IPS-15b (cell line): ENCODE data around the gene CAMSAP1.
"Not testable (repeated sequence)": the region's sequence is repeated elsewhere in the genome, so short reads cannot be mapped to it uniquely, and the experiment has no call there.

Experiments
- H3K27me3 ChIP-seq: one replicate; pipeline ENCODE4 v1.6.1; 2013; ENCODE audit warnings: low read length; ENCODE audit not compliant: control insufficient read depth, insufficient read depth
- H3K36me3 ChIP-seq: one replicate; pipeline ENCODE4 v1.6.1; 2013; ENCODE audit warnings: low read length; ENCODE audit not compliant: control insufficient read depth, insufficient read depth
- H3K4me1 ChIP-seq: one replicate; pipeline ENCODE4 v1.6.1; 2013; ENCODE audit warnings: mild to moderate bottlenecking, low read length; ENCODE audit not compliant: control insufficient read depth, insufficient read depth
- H3K4me3 ChIP-seq: one replicate; pipeline ENCODE4 v1.5.1; 2013; ENCODE audit warnings: low read depth, low read length
- H3K9ac ChIP-seq: one replicate; pipeline ENCODE4 v1.6.1; 2013; ENCODE audit warnings: low read depth, mild to moderate bottlenecking, low read length
- H3K9me3 ChIP-seq: one replicate; pipeline ENCODE4 v1.6.1; 2013; ENCODE audit warnings: mild to moderate bottlenecking, low read length; ENCODE audit not compliant: control insufficient read depth, insufficient read depth

The CAMSAP1 gene

GRCh38 chr9:135924628-135925338 is 17.4 kb upstream of the CAMSAP1 start:
- H3K4me1 ChIP-seq = no peaks in the 10 kb centered on the region

DNA sequence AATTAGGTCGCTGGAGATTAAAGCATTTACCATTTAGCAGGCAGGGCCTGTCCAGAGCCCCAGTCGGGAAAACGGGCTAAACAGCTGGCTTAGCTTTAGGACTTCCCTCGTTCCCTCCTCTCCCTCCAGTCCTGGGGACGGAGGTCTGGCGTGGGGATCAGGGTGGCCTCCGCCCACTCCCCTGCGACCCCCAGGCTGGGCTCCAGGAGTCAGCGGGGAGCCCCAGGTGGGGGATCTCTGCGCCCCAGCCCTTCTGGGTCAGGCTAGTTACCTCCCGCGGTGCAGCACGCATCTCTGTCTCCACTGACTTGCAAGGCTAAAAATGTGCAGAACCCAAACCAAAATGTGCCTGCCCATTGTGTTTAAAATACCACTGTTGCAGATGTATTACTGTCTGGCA is 16.2 kb upstream of the CAMSAP1 start:
- Histone ChIP-seq H3K36me3 (peaks cover 8% of the 10 kb centered on the region), H3K9ac (no peak overlapping the region), H3K4me1 (no peaks in the 10 kb centered on the region), H3K4me3 (no peak overlapping the region), H3K27me3 (no peaks in the 10 kb centered on the region), H3K9me3 (no peaks in the 10 kb centered on the region)

More at GRCh38 chr9:135924628-135925338, 17.4 kb upstream of the CAMSAP1 start:
- H3K27me3 ChIP-seq = no peaks in the 10 kb centered on the region
- H3K9me3 ChIP-seq = no peaks in the 10 kb centered on the region
- peaks cover 8% of the 10 kb centered on the region for H3K36me3 ChIP-seq
- H3K4me3 ChIP-seq = no peak overlapping the region
- no peak overlapping the region for H3K9ac ChIP-seq

DNA sequence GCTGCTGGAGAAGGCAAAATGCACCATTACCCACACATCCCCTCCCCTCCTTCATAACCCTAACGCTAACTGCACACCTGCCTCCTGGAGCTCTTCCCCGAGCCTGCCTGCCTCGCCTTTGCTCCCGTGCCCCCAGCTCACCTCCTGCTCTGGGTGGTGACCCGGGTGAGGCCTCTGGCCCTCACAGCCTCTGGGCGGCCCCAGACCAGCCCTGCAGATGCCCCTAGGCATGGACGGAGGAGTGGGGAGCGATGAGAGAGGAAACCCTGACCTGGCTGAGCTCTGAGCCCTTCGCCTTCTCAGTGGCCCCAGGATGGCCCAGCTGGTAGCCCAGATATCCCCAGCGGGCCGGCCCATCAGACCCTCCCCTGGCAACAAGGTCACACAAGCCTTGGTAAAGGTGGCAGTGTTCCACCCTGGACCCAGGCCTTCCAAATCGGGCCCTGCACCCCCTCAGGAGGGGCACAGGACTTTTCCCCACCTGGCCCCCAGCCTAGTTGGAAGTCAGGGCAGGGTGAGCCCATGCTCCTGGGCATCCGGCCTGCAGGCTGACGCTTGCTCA is 14.5 kb upstream of the CAMSAP1 start:
- Histone ChIP-seq H3K36me3 (peaks cover 4% of the 10 kb centered on the region), H3K4me3 (no peak overlapping the region), H3K9me3 (peaks cover 3% of the 10 kb centered on the region), H3K9ac (no peak overlapping the region), H3K27me3 (no peaks in the 10 kb centered on the region), H3K4me1 (no peaks in the 10 kb centered on the region)

DNA sequence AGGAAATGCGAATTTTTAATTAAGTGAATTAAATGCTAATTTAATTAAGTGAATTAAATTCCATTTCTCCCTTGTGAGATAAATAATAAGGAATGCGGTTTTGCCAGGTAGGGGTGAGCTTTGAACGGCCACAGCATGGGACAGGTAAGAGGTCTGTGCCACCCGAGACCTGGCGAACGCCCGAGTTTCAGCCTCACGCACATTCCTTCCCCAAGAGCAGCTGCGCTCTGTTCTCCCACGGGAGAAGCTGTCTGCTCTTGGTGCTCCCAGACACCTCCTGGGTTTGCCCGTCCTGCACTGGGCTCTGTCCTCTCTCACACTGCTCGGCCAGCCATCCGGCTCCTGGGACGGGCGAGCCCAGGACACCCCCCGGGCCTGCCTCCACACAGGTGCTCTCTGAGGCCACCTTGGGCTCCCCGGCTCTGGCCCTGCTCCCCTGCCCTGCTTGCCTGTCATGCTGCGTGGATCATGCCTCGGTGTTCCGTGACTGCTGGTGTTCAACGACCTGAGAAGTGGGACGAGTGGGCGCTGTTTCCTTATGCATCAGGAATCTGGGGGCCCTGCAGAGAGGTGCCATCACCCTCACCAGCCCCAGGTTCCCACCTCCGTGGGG is 13.7 kb upstream of the CAMSAP1 start:
- Histone ChIP-seq H3K27me3 (no peaks in the 10 kb centered on the region), H3K9me3 (peaks cover 10% of the 10 kb centered on the region), H3K36me3 (peaks cover 4% of the 10 kb centered on the region), H3K9ac (no peak overlapping the region), H3K4me3 (no peak overlapping the region), H3K4me1 (no peaks in the 10 kb centered on the region)

DNA sequence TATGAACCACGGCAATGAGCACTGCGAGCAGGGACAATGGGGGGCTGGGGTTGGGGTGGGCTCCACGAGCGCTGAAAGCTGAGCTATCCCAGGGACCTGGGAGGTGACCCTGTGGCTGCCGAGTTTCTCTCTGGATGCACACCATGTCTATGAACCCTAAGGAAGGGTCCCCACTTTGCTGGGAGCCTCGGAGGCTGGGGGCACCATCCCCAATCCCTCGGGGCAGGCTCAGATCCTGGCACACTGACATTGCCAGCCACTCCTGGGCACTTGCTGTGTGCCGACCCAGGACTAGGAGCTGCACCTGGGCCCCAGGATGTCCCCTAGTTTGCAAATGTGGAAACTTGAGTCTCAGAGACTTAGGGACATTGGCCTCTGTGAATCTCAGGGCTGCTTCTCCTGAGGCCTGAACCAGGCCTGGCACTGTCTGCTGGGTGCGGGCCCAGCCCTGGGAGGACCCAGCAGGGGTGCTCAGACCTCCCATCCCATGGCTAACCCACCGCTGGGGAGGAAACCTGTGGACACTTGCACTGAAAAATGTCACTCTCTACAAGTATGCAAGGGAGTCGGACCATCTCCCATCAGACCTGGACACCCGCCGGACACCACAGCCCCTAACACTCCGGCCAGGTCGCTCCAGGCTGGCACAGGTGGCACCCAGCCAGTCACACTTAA is 13.0 kb upstream of the CAMSAP1 start:
- Histone ChIP-seq H3K9me3 (peaks cover 16% of the 10 kb centered on the region), H3K36me3 (peaks cover 4% of the 10 kb centered on the region), H3K9ac (no peak overlapping the region), H3K4me3 (no peak overlapping the region), H3K4me1 (no peaks in the 10 kb centered on the region), H3K27me3 (no peaks in the 10 kb centered on the region)

DNA sequence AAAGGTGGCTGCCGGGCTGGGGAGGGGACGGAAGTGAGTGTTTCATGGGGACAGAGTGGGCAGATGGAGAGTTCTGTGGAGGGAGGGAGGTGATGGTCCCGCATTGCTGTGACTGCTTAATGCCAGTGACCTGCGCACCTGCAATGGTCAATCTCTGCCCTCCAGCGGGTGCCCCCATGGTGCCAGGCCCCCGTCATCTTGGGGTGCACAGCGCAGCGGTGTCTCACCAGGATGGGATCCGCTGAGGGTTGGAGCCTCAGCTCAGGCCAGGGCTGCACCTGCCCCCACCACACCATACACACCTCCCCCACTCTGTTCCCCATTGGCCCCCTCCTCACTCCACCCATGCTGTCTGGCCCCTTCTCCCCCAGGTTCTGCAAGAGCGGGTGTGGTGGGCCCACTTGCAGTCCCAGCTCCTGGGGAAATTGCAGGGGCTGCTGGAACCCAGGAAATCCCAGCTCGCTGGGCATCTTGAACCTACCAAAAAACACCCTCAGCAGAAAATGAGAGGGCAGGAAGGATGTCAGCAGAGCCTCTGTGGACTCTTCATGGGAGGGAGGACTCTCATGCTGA is 12.1 kb upstream of the CAMSAP1 start:
- no peak overlapping the region for H3K4me3 ChIP-seq
- no peak overlapping the region for H3K9ac ChIP-seq
- peaks cover 24% of the 10 kb centered on the region for H3K9me3 ChIP-seq
- H3K4me1 ChIP-seq = no peaks in the 10 kb centered on the region
- no peaks in the 10 kb centered on the region for H3K27me3 ChIP-seq
- peaks cover 11% of the 10 kb centered on the region for H3K36me3 ChIP-seq

DNA sequence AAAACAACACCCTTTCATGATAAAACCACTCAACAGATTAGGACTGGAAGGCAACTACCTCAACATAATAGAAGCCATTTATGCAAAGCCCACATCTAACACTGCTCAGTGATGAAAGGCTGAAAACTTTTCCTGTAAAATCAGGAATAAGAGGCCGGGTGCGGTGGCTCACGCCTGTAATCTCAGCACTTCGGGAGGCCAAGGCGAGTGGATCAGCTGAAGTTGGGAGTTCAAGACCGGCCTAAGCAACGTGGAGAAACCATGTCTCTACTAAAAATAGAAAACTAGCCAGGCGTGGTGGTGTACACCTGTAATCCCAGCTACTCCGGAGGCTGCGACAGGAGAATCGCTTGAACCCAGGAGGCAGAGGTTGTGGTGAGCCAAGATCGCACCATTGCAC is 8.9 kb upstream of the CAMSAP1 start:
- not testable (repeated sequence) for H3K27me3 ChIP-seq, H3K9ac ChIP-seq, H3K4me3 ChIP-seq, H3K4me1 ChIP-seq
- peaks cover 28% of the 10 kb centered on the region for H3K9me3 ChIP-seq
- peaks cover 25% of the 10 kb centered on the region for H3K36me3 ChIP-seq

DNA sequence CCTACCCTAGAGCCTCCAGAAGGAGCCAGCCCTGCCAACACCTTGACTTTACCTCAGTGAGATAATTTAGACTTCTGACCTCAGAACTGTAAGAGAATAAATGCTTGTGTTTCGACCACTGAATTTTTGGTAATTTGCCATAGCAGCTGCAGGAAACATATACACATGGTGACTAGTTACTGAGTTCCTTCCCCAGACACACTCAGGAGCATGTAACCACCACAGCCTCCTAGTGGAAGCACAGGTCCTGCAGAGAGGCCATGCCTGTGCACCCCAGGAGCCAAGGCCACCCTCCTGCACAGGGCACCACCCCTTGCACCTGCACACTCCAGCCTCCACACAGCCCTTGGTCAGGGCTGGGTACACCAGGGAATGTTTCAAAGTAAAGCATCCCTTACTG is 7.6 kb upstream of the CAMSAP1 start:
- Histone ChIP-seq H3K9ac (no peak overlapping the region), H3K27me3 (no peaks in the 10 kb centered on the region), H3K36me3 (peaks cover 27% of the 10 kb centered on the region), H3K9me3 (peaks cover 28% of the 10 kb centered on the region), H3K4me3 (no peak overlapping the region), H3K4me1 (no peaks in the 10 kb centered on the region)

GRCh38 chr9:135911233-135911632 is 3.9 kb upstream of the CAMSAP1 start:
- H3K27me3 ChIP-seq, H3K4me1 ChIP-seq, H3K4me3 ChIP-seq, H3K9ac ChIP-seq: not testable (repeated sequence)
- Histone ChIP-seq H3K36me3 (peaks cover 27% of the 10 kb centered on the region), H3K9me3 (peaks cover 19% of the 10 kb centered on the region)

GRCh38 chr9:135910757-135911156 is 3.4 kb upstream of the CAMSAP1 start:
- peaks cover 5% of the 10 kb centered on the region for H3K4me1 ChIP-seq
- H3K36me3 ChIP-seq = peaks cover 27% of the 10 kb centered on the region

DNA sequence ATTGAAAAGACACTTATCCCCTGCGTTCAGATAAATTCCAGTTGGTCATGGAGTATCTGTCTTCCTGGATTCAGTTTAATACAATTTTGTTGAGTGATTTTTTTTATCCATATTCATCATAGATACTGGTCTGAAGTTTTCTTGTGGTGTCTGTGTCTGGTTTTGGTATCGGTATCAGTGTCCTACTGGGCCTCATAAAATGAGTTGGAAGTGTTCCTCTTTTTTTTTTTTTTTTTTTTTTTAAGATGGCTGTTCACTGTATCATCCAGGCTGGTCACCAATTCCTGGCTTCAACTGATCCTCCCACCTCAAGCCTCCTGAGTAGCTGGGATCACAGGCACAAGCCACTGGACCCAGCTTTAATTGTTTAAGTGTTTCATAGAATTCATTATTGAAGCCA is 2.9 kb upstream of the CAMSAP1 start:
- H3K4me3 ChIP-seq = no peak overlapping the region
- peaks cover 3% of the 10 kb centered on the region for H3K27me3 ChIP-seq
- peaks cover 10% of the 10 kb centered on the region for H3K9me3 ChIP-seq
- H3K4me1 ChIP-seq = peaks cover 7% of the 10 kb centered on the region
- peaks cover 27% of the 10 kb centered on the region for H3K36me3 ChIP-seq
- H3K9ac ChIP-seq = no peak overlapping the region

More at GRCh38 chr9:135910757-135911156, 3.4 kb upstream of the CAMSAP1 start:
- H3K9ac ChIP-seq = no peak overlapping the region
- peaks cover 14% of the 10 kb centered on the region for H3K9me3 ChIP-seq
- H3K27me3 ChIP-seq = peaks cover 3% of the 10 kb centered on the region
- no peak overlapping the region for H3K4me3 ChIP-seq
